ENCODE measurements around the gene TMEM132C.

Gene TMEM132C

GRCh38 chr12:128524439-128524838 is 257.5 kb downstream of the TMEM132C start:
- Mint-ChIP-seq H3K27ac (no peak overlapping the region), H3K4me1 (peaks cover 9% of the 10 kb centered on the region), H3K9me3 (peaks cover 3% of the 10 kb centered on the region), H3K4me3 (no peak overlapping the region), H3K27me3 (ENCODE audit: low read depth) (peaks cover 10% of the 10 kb centered on the region), H3K36me3 (ENCODE audit: low read depth) (peaks cover 9% of the 10 kb centered on the region)
- no peak for TF ChIP-seq CTCF (IDR thresholded peaks at IDR 0.05; ENCODE audit: unreplicated experiment in 3 of 3)

GRCh38 chr12:128531170-128531569 is 264.2 kb downstream of the TMEM132C start:
- Mint-ChIP-seq H3K9me3 (peaks cover 13% of the 10 kb centered on the region), H3K4me1 (peaks cover 7% of the 10 kb centered on the region), H3K36me3 (ENCODE audit: low read depth) (peaks cover 1% of the 10 kb centered on the region), H3K27me3 (ENCODE audit: low read depth) (peaks cover 11% of the 10 kb centered on the region), H3K4me3 (no peak overlapping the region), H3K27ac (no peak overlapping the region)
- TF ChIP-seq CTCF (IDR thresholded peaks at IDR 0.05; ENCODE audit: unreplicated experiment in 3 of 3), result peak in 1 of 3 experiments; percentile 31

GRCh38 chr12:128534906-128535305 is 267.9 kb downstream of the TMEM132C start:
- peaks cover 8% of the 10 kb centered on the region for H3K36me3 Mint-ChIP-seq (ENCODE audit: low read depth)
- H3K27ac Mint-ChIP-seq, result no peak overlapping the region
- peaks cover 7% of the 10 kb centered on the region for H3K4me1 Mint-ChIP-seq
- H3K9me3 Mint-ChIP-seq, result peaks cover 34% of the 10 kb centered on the region
- H3K4me3 Mint-ChIP-seq, result no peak overlapping the region
- no peak for TF ChIP-seq CTCF (IDR thresholded peaks at IDR 0.05; ENCODE audit: unreplicated experiment in 3 of 3)
- peaks cover 4% of the 10 kb centered on the region for H3K27me3 Mint-ChIP-seq (ENCODE audit: low read depth)

- no peak overlapping the region for H3K4me3 Mint-ChIP-seq
- peaks cover 4% of the 10 kb centered on the region for H3K27me3 Mint-ChIP-seq (ENCODE audit: low read depth)
- peaks cover 8% of the 10 kb centered on the region for H3K36me3 Mint-ChIP-seq (ENCODE audit: low read depth)
- no peaks in the 10 kb centered on the region for H3K4me1 Mint-ChIP-seq
- H3K9me3 Mint-ChIP-seq, result peaks cover 34% of the 10 kb centered on the region
- TF ChIP-seq CTCF (IDR thresholded peaks at IDR 0.05; ENCODE audit: unreplicated experiment in 3 of 3), result no peak
- no peak overlapping the region for H3K27ac Mint-ChIP-seq
Observed at GRCh38 chr12:128536810-128537209, 269.8 kb downstream of the TMEM132C start.

GRCh38 chr12:128537668-128538067 is 270.7 kb downstream of the TMEM132C start:
- Mint-ChIP-seq H3K27ac (no peak overlapping the region), H3K27me3 (ENCODE audit: low read depth) (peaks cover 4% of the 10 kb centered on the region), H3K4me3 (no peak overlapping the region), H3K4me1 (no peaks in the 10 kb centered on the region), H3K9me3 (peaks cover 34% of the 10 kb centered on the region), H3K36me3 (ENCODE audit: low read depth) (peaks cover 8% of the 10 kb centered on the region)
- TF ChIP-seq CTCF (IDR thresholded peaks at IDR 0.05; ENCODE audit: unreplicated experiment in 3 of 3), result no peak

GRCh38 chr12:128542844-128543243 is 275.9 kb downstream of the TMEM132C start:
- no peak overlapping the region for H3K27ac Mint-ChIP-seq
- H3K36me3 Mint-ChIP-seq (ENCODE audit: low read depth), result no peaks in the 10 kb centered on the region
- no peak overlapping the region for H3K4me3 Mint-ChIP-seq
- H3K27me3 Mint-ChIP-seq (ENCODE audit: low read depth), result no peaks in the 10 kb centered on the region
- H3K4me1 Mint-ChIP-seq, result no peaks in the 10 kb centered on the region
- no peak for TF ChIP-seq CTCF (IDR thresholded peaks at IDR 0.05; ENCODE audit: unreplicated experiment in 3 of 3)
- H3K9me3 Mint-ChIP-seq, result peaks cover 7% of the 10 kb centered on the region

Data from nephron (organoid).